C1 segment of cervical spinal cord (tissue), 14 donors: ENCODE data around the gene TEKTIP1.
A peak's percentile ranks its signal among the peaks of the same experiment; 100 is the strongest.
"Not testable (repeated sequence)": the region's sequence is repeated elsewhere in the genome, so short reads cannot be mapped to it uniquely, and the experiment has no call there.

Experiments
- DNase-seq, 14 donors: peaks; one replicate each; lab custom pipeline; 2025; lab: John Stamatoyannopoulos, UW

TEKTIP1 gene

GRCh38 chr19:3507371-3508120 is 31.4 kb upstream of the TEKTIP1 start:
- DNase-seq: no peak

GRCh38 chr19:3508121-3508661 is 30.8 kb upstream of the TEKTIP1 start:
- not testable (repeated sequence) for DNase-seq

DNA sequence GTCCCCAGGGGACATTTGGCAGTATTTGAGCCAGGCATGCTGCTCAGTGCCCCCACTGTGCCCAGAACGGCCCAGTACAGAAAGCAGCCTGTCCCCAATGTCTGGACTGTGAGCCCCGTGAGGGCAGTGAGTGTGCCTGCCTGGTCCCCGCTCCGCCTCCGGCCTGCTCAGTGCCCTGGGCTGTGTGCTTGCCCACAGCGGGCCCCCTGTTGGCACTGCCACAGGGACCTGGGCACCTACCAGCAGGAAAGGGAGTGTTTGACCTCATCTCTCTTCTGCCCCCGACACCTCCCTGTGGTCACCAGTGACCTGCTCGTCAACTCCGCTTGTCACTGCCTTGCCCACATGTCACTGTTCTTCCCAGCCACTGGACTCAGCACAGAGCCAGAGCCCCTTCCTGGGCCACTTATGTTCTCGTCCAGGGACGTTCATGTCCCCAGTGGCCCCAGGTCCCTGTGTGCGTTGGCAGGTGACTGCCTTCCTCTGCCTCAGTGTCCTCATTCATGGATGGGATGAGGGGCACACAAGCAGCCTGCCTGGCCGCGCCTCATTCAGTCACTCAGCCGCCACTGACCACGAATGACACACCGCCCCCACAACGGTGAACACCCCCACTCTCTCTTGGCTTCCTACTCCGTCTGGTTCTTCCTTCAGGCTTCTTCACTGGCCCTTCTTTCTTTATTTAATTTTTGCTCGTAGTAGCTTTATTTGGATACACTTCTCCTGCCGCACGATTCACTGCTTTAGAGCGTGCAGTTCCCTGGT is 30.0 kb upstream of the TEKTIP1 start:
- no peak for DNase-seq

DNA sequence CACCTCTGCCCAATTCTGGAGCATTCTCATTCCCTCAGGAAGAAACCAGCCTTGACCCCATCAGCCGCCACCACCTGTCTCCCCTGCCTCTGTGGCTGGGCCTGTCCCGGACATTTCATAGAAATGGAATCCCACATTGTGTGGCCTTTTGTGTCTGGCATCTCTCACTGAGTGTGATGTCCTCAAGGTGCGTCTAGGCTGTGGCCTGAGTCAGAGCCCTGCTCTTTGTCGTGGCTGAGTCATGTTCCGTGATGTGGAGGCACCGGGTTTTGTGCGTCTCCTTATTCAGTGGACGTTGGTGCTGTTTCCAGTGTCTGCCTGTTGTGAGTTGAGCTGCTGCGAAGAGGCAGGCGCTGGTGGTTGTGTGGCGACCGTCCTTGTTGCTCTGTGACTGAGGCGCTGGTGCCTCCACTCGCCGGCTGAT is 29.4 kb upstream of the TEKTIP1 start:
- no peak for DNase-seq

- DNase-seq: peak in 1 of 14 donors; percentile 24
These were observed 28.2 kb upstream of the TEKTIP1 start for GRCh38 chr19:3510727-3511126.

GRCh38 chr19:3511506-3512251 is 27.3 kb upstream of the TEKTIP1 start:
- DNase-seq: no peak

- DNase-seq: no peak
These were observed 26.3 kb upstream of the TEKTIP1 start for GRCh38 chr19:3512562-3513228.

GRCh38 chr19:3513229-3514140 is 25.5 kb upstream of the TEKTIP1 start:
- no peak for DNase-seq

- DNase-seq: no peak
These were observed 24.0 kb upstream of the TEKTIP1 start for GRCh38 chr19:3514930-3515329.

DNA sequence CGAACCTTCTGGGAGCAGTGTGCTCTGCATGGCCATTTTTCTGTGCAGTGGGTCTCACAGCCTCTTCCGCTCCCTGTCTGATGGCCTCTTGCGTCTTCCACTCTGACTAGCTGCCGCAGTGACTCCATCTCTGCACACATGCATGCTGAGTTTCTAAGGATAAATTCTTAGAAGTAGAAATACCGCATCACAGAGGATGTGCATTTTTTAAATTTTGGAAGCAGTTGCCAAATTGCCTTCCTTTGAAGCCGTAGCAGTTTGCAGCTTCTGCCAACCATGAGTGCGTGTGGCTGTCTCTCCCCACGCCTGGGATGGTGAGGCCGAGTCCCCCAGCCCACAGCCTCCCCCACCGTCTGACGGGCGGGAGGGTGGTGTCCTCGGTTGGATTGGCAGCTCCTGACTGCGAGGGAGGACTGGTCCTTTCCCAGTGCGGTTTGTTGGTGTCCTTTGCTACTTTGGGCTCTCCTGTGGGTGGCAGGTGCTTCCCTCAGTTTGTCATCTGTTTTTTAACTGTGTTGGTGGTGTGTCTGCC is 23.0 kb upstream of the TEKTIP1 start:
- DNase-seq: no peak

DNA sequence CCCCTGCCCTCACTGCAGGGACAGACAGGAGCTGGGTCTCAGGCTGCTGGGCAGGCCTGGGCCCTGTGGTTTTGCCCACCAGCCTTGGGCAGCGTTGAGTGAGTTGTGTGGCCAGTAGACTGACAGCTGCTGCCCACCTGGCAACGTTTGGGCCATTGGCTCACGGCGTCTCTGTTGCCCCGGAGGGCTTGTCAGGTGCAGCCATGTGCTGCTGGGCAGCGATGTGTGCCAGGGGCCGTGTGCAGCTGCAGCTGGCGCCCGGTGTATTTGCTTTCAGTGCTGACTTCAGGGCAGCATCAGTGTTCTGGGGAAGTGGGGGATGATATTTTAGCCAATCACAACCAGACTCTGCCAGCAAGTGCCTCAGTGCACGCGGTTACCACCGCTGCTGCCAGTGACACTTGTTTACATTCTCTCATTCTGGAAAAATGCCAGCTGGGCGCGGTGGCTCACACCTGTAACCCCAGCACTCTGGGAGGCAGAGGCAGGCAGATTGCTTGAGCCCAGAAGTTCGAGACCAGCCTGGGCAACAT is 22.2 kb upstream of the TEKTIP1 start:
- peak in 1 of 14 donors; percentile 21 for DNase-seq

DNA sequence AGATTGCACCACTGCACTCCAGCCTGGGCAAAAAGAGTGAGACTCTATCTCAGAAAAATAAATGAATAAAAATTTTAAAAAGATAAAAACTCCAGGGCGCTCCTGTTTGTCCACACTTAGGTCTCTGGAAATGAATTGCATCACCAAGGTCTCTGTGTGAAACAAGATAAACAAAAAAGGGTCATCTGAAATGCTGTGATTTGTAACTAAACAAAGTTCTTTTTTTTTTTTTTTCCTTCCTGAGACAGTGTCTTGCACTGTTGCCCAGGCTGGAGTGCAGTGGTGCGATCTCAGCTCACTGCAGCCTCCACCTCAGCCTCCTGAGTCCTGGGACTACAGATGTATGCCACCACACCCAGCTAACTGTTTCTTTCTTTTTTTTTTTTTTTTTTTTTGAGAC is 21.3 kb upstream of the TEKTIP1 start:
- DNase-seq: no peak

DNA sequence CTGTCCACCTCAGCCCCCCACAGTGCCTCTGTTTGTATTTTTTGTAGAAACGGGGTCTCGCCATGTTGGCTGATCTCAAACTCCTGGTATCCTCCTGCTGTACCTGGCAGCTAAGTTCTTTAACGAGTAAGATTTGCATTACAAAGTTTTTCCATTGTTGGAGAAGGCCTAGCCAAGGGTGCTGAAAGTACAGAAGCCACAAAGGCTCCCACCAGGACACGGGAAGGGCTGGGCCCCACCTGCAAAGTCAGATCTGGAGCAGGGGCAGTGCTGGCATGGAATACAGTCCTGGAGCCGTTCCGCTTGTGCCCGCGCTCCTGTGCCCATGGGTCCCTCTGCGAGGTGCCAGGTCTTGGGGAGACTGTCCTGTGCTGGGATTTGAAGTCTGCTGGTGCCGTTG is 20.7 kb upstream of the TEKTIP1 start:
- no peak for DNase-seq

- DNase-seq: no peak
These were observed 20.3 kb upstream of the TEKTIP1 start for GRCh38 chr19:3518659-3519058.

DNA sequence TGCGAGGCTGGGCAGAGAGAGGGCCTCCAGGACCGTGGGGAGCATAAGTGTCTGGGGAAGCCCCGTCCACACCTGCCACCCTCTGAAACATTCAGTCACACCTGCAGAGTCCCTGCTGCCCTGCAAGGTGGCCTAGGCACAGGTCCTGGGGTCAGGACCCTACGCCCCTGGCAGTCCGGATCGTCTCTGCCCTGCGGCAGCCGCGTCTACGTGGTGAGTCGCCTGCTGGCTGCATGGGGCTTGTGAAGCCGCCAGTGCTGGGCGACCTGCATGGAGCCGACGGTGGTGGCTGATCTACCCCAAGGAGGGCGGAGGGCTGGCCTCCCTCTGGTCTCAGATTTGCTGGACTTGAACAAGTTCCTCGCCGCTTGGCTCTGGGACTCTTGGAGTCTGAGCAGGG is 19.8 kb upstream of the TEKTIP1 start:
- DNase-seq: no peak

DNA sequence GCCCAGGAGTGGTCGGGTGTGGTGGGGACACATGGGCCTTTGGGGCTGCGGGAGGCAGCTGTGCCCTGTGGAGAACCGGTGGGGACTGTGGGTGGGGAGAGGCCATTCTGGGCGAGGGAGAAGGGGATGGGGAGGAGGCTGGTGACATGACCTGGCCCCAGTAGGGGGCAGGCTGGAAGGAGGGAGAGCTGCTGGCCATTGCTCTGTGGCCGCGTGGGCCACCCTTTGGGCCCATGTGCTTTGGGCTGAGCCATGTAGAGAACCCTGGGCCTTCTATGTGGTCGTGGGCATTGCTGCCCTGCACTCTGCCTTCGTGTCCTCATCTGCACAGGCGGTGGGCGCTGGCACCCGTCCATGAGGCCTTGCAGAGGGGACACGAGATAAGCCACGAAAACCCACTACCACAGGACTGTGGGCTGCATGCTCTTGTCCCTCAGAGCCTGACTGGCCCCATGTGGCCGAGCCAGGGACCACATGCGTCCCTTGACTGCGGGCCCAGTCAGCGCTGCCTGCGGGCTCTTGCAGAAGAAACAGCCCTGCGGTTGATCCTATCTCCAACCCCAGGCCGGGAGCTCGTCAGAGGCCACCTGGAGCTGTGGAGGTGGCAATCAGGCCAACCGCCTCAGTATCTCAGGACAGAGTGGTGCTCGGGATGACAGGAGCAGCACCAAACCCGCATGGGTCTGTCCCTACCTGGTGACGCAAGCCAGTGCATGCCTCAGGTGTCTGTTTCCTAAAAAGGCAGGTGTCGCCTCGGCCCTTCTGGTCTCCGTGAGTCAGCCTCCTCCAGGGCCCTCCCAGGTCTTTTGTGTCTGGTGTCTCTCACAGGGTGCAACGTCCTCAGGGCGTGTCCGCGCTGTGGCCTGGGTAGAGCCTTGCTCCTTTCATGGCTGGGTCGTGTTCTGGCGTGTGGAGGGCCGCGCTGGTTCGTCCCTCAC is 18.5 kb upstream of the TEKTIP1 start:
- DNase-seq: no peak

DNA sequence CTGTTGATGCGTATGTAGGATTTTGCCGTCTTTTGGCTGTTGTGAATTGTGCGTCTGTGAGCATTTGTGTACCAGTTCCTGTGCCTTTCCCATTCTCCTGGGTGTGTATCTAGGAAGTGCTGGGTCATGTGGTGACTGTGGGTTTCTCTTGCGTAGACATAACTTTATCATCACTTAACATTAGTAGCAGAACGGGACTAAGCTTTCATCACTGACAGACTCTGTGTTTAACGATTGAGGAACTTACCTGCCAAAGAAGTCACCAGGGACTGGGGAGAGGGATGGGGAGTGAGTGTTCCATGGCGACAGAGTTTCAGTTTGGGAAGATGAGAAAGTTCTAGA is 17.9 kb upstream of the TEKTIP1 start:
- DNase-seq: no peak

DNA sequence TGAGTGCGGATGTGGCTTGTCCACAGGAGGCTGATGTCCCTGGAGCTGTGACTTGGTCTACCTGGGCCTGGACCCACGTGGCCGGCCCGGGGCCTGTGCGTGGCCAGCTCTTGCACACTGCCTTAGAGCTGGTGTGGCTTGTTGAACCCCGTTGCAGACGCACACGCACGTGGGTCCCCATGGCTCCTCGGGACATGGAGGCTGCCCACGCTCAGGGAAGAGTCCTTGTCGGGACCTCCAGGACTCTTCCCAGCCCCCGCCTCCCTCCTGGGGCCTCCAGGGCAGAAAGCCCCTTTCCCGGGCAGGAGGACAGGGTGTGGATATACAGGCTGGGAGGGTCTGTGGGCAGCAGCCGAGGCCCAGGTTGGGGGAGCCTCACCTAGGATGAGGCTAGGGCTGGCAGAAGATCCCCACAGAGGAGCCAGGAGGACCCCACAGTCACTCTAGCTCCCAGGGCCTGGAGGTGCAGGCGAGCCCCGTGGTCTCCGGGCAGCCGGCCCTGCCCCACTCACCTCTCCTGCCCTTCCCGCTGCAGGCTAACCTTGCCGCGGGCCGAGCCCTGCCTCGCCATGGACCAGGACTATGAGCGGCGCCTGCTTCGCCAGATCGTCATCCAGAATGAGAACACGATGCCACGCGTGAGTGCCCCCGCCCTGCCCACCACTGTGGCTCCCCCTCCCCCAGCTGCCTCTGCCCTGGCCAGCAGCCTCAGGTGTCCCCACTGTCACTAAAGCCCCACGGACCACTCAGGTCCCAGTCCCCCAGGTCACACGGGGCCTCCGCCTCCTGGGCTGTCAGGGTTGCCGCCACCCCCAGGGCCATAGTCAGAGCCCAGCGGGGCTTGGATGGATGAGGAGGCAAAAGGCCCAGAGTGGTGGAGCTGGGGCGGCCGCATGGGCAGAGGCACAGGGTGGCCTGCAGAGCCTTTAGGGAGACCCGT is 16.3 kb upstream of the TEKTIP1 start:
- no peak for DNase-seq
